GM06990 (cell line): ENCODE measurements around the gene TMEM151A.

Experiments used
- DNase-seq: peaks from one replicate; pipeline ENCODE4 v3.0.0-alpha.2; 2011; ENCODE audit not compliant: insufficient read length; ENCODE audit errors: extremely low read depth
- H3K27me3 ChIP-seq: replicated peaks from 2 replicates; pipeline ENCODE4 v1.6.0; 2011; ENCODE audit warnings: low read length; ENCODE audit not compliant: control insufficient read depth, insufficient read depth
- H3K36me3 ChIP-seq: 2 replicates; pipeline ENCODE4 v1.5.1; 2011; ENCODE audit warnings: low read length; ENCODE audit not compliant: control insufficient read depth, insufficient read depth
- H3K4me3 ChIP-seq: replicated peaks from 2 replicates; pipeline ENCODE4 v1.5.1; 2011; ENCODE audit warnings: low read depth, mild to moderate bottlenecking, control low read depth, low read length
- TF ChIP-seq, protein P1 (sequence below): IDR thresholded peaks from 2 replicates; pipeline ENCODE4 v1.5.1; 2011; ENCODE audit warnings: low read length, control low read depth, mild to moderate bottlenecking, inconsistent platforms; ENCODE audit not compliant: insufficient read depth, poor library complexity, severe bottlenecking

TMEM151A gene

DNA sequence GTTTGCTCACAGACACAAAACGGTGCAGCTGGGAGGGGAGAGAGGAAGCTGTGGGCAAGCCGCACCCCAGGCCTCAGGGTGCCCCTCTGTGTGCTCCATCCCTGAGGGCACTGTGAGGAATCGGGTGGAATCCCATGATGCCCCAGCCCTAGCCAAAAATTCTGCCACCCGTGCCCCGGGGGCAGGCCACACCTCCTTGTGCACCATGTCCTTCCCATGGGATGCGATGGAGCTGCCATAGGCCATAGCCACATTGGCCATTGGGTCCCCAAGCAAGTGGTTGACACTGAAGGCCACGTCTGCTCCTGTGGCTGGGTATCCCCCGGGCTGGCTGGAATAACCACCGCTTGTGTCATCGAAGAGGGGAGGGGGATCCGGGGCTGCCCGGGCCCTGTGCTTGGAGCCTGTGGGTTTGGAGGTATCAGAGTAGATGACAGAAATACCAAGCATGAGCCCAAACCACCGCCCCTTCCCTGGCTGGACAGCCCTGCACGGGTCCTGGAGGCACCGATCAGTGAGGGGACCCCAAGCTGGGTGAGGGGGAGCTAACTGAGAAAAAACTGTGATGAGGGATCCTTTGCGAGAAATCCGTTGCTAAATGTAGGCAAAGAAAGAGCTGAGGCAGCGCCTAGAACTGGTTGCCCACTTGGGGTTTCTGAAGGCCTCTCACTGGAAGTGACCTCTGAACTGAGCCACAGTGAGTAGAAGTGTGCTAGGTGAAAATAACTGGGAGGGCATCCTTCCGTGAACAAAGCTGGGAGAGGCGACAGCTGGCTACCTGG is 3.6 kb upstream of the TMEM151A start:
- DNase-seq, result no peak
- Histone ChIP-seq H3K27me3 (peaks cover under 1% of the 10 kb centered on the region), H3K4me3 (peak overlapping the region; percentile 71), H3K36me3 (peaks cover 12% of the 10 kb centered on the region)
- TF ChIP-seq, protein P1, sequence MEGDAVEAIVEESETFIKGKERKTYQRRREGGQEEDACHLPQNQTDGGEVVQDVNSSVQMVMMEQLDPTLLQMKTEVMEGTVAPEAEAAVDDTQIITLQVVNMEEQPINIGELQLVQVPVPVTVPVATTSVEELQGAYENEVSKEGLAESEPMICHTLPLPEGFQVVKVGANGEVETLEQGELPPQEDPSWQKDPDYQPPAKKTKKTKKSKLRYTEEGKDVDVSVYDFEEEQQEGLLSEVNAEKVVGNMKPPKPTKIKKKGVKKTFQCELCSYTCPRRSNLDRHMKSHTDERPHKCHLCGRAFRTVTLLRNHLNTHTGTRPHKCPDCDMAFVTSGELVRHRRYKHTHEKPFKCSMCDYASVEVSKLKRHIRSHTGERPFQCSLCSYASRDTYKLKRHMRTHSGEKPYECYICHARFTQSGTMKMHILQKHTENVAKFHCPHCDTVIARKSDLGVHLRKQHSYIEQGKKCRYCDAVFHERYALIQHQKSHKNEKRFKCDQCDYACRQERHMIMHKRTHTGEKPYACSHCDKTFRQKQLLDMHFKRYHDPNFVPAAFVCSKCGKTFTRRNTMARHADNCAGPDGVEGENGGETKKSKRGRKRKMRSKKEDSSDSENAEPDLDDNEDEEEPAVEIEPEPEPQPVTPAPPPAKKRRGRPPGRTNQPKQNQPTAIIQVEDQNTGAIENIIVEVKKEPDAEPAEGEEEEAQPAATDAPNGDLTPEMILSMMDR, result no peak

DNA sequence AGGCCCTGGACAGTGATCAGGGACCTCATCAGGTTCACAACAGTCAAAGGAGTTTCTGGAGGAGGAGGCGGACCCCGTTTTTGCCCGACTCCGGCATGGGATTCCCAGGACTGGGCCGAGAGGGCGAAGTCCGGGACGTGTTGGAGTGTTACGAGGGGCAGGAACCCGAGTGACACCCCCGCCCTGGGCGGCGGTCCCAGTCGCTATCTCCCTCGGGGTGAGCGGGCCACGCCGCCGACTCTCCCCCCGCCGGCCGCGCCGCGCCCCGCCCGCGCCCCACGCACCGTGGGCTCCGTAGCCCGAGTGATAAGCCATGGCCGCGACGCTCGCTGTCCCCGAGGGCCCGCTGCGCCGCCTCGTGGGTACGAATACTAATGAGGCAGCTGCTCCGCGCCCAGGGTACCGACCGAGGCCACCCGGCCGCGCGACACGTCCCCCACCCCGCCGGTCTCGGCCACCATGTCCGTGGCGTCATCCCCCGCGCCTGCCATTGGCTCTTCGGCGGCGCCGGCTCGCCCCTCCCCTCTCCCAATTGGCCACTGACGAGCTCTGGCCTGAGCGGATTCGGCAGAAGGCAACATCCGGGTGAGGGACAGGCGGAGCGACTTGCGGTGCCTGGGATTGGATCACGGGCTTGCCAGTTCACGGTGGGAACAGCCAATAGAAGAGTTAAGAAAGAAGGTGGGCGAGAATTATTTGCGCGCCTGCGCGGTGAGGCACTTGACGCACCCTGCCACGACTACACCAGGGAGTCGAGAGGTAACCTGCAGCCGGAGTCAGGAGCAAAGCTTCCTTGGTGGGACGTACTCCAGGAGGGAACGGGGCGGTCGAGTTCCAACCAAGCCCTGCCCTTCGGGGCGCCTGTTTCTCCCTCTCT is 2.8 kb upstream of the TMEM151A start, which contains the start of gene YIF1A:
Gene YIF1A, minus strand, starts transcription at position 473 of the 877 bp plus-strand sequence. Its CDS starts 158 bp downstream, at position 315.
- Histone ChIP-seq H3K27me3 (peaks cover 1% of the 10 kb centered on the region), H3K4me3 (peak within 1 kb of the TSS; percentile 71), H3K36me3 (peaks cover 12% of the 10 kb centered on the region)
- DNase-seq, result peak; percentile 98
- TF ChIP-seq, protein P1, result peak; percentile 9

DNA sequence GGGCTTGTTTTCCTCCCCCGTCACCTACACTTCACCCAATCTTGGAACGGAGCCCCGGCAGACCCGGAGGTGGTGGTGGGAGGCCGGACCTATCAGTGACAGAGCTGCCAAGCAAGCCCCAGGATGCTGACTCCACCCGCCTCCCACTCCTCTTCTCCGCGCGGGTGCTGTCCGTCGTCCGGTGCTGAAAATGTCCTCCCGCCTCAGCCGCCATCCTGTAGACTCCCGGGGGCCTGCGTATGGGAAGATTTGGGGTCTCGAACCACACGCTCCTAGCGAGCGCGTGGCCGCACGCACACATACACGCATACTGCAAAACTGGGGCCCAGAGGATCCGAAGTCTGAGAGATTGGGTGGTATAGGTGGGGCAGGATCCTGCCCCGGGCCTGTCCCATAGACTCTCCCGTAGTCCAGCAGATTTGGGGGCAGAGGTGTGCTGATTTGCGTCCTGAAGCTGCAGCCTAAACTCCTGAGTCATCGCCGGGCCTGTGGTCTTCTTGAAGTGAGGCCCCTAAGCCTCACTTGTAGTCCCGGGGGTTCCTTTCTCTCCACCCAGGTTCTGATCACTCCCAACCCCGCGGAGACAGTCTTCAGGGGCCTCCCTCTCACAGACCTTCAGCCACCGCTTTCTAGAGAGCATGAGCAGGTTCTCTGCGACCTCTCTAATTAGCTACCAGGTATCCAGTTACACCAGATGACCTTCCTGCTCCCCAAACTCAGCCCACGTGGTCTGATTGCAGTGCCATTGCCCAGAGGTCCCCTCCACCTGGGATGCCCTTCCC is 2.0 kb upstream of the TMEM151A start:
- TF ChIP-seq, protein P1, result no peak
- DNase-seq, result no peak

DNA sequence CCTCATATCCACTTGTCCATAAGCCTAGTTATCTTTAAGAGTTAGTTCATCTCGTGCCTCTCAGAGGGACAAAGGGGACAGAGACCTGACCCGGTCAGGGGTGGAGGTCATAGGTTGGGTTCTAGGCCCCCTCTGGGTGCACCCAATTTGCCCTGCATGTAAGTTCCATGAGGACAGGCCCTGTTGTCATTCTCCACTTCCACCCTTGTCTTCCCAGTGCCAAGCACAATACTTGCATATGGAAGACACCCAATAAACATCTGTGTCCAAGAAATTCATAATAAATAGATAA is 1.4 kb upstream of the TMEM151A start:
- peaks cover 6% of the 10 kb centered on the region for H3K36me3 ChIP-seq
- H3K27me3 ChIP-seq, result peaks cover 1% of the 10 kb centered on the region
- TF ChIP-seq, protein P1, result no peak
- DNase-seq, result no peak
- no peak overlapping the region; the same call in 1 of the 2 replicates for H3K4me3 ChIP-seq

More for the DNA sequence above, 2.0 kb upstream of the TMEM151A start:
- Histone ChIP-seq H3K36me3 (peaks cover 12% of the 10 kb centered on the region), H3K4me3 (peak overlapping the region; percentile 71), H3K27me3 (peaks cover 1% of the 10 kb centered on the region)

DNA sequence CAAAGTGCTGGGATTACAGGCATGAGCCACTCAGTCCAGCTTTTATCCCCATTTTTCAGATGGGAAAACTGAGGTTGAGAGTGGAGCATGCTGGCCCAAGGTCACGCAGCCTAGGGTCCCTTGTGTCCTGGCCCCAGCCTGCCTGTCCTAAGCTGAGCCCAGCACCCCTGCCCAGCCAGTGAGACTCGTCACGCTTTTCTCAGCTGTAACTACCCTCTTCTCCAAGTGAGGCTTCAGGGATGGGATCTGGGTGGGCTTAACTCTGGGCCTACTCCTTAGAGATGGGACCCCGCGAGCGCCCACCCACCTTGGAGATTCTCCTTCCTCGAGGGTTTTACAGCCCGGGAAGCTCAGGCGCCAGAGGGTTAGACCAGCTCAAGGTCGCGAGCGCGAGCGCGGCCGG is 390 bp upstream of the TMEM151A start:
- Histone ChIP-seq H3K4me3 (no peak overlapping the region), H3K36me3 (no peaks in the 10 kb centered on the region; the same call in 1 of the 2 replicates), H3K27me3 (peaks cover 1% of the 10 kb centered on the region)
- TF ChIP-seq, protein P1, result no peak
- DNase-seq, result no peak
